Measurements from ENCODE around the gene OPA3. TPM values are rescaled to one million over a fixed set of nuclear protein-coding genes. Genes with fewer than 3 reads are reported as not detected.

OPA3 gene
- total RNA-seq, 1 experiment from 2014 or later, result 15.2 TPM

DNA sequence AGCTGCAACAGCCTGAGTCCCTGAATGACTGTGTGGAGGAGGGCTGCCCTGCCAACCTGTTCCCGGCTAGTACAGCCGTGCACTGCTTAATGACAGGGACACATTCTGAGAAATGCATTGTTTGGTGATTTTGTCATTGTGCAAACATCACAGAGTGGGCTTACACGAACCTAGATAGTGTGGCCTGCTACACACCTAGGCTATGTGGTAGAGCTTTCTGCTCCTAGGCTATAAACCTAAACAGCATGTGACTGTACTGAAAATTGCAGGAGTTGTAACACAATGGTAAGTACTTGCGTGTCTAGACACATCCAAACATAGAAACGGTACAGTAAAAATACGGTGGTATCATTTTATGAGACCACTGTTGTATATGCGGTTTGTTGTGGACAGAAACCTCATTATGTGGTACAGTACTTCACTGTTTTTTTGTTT lies 42.4 kb downstream of the OPA3 start:
- no peak overlapping the region for H2AFZ ChIP-seq
- H3K4me2 ChIP-seq, result no peak overlapping the region
- no peaks in the 10 kb centered on the region for H4K20me1 ChIP-seq (ENCODE audit: insufficient read depth)
- no peaks in the 10 kb centered on the region for H3K36me3 ChIP-seq (ENCODE audit: low read depth)
- DNase-seq, result peak in 1 of 2 experiments; percentile 56
- TF ChIP-seq EZH2 (IDR thresholded peaks at IDR 0.05; ENCODE audit: low read depth), result no peak
- TF ChIP-seq, protein P1, sequence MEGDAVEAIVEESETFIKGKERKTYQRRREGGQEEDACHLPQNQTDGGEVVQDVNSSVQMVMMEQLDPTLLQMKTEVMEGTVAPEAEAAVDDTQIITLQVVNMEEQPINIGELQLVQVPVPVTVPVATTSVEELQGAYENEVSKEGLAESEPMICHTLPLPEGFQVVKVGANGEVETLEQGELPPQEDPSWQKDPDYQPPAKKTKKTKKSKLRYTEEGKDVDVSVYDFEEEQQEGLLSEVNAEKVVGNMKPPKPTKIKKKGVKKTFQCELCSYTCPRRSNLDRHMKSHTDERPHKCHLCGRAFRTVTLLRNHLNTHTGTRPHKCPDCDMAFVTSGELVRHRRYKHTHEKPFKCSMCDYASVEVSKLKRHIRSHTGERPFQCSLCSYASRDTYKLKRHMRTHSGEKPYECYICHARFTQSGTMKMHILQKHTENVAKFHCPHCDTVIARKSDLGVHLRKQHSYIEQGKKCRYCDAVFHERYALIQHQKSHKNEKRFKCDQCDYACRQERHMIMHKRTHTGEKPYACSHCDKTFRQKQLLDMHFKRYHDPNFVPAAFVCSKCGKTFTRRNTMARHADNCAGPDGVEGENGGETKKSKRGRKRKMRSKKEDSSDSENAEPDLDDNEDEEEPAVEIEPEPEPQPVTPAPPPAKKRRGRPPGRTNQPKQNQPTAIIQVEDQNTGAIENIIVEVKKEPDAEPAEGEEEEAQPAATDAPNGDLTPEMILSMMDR (conservative IDR thresholded peaks at IDR 0.05), result no peak
- ChIA-PET POLR2A (ENCODE audit: unreplicated experiment) (no interaction called here), CTCF (no interaction called here)
- H3K4me3 ChIP-seq, result no peak overlapping the region
- intact Hi-C loops (cut with micrococcal nuclease; ENCODE audit: unreplicated experiment), result no loop called here
- H3K9me3 ChIP-seq (ENCODE audit: insufficient read depth, low read depth), result no peaks in the 10 kb centered on the region
- H3K27me3 ChIP-seq (ENCODE audit: insufficient read depth, low read depth), result no peaks in the 10 kb centered on the region
- no peaks in the 10 kb centered on the region for H3K9me2 ChIP-seq (ENCODE audit: insufficient read depth)
- BruUV-seq (replicated peaks), result no TSS peak
- no peak overlapping the region for H3K27ac ChIP-seq
- peaks cover 8% of the 10 kb centered on the region; the same call in 1 of the 2 replicates for H3F3A ChIP-seq (ENCODE audit: insufficient read depth, low read depth)
- H3K79me2 ChIP-seq (ENCODE audit: low read depth), result no peaks in the 10 kb centered on the region
- H3K4me1 ChIP-seq (replicated peaks; ENCODE audit: insufficient read depth), result peaks cover 7% of the 10 kb centered on the region; the same call in 1 of the 2 replicates

DNA sequence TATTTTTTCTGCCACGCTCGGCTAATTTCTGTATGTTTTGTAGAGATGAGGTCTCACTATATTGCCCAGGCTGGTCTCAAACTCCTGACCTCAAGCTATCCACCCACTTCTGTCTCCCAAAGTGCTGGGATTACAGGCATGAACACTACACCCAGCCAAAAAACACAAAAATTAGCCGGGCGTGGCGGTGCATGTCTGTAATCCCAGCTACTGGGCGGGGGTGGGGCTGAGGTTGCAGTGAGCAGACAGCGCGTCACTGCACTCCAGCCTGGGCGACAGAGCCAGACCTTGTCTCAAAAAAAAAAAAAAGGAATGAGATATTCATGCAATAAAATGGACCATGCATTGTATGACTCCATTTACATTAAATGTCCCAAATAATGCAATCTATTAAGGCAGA lies 45.1 kb downstream of the OPA3 start:
- no peak overlapping the region for H3K4me3 ChIP-seq
- BruUV-seq (replicated peaks), result no TSS peak
- H3K4me1 ChIP-seq (replicated peaks; ENCODE audit: insufficient read depth), result peaks cover 24% of the 10 kb centered on the region
- H3K4me2 ChIP-seq, result no peak overlapping the region
- no peaks in the 10 kb centered on the region for H3K9me3 ChIP-seq (ENCODE audit: insufficient read depth, low read depth)
- no peak overlapping the region for H2AFZ ChIP-seq
- H3F3A ChIP-seq (ENCODE audit: insufficient read depth, low read depth), result peaks cover 14% of the 10 kb centered on the region; the same call in 1 of the 2 replicates
- no peaks in the 10 kb centered on the region for H3K9me2 ChIP-seq (ENCODE audit: insufficient read depth)
- no peaks in the 10 kb centered on the region for H3K36me3 ChIP-seq (ENCODE audit: low read depth)
- no peaks in the 10 kb centered on the region for H4K20me1 ChIP-seq (ENCODE audit: insufficient read depth)
- intact Hi-C loops (cut with micrococcal nuclease; ENCODE audit: unreplicated experiment), result no loop called here
- TF ChIP-seq EZH2 (IDR thresholded peaks at IDR 0.05; ENCODE audit: low read depth), result no peak
- TF ChIP-seq, protein P1 (conservative IDR thresholded peaks at IDR 0.05), result no peak
- CTCF ChIA-PET, result interaction anchor here (0.7 kb wide), 1 partner anchor 452 kb away, joined by 3 read pairs; no protein-coding TSS in a partner anchor
- POLR2A ChIA-PET (ENCODE audit: unreplicated experiment), result interaction anchor here (0.7 kb wide), 1 partner anchor 11 kb away, joined by 15 read pairs; no protein-coding TSS in a partner anchor
- no peak overlapping the region for H3K27ac ChIP-seq
- no peaks in the 10 kb centered on the region for H3K79me2 ChIP-seq (ENCODE audit: low read depth)
- no peaks in the 10 kb centered on the region for H3K27me3 ChIP-seq (ENCODE audit: insufficient read depth, low read depth)
- DNase-seq, result no peak

DNA sequence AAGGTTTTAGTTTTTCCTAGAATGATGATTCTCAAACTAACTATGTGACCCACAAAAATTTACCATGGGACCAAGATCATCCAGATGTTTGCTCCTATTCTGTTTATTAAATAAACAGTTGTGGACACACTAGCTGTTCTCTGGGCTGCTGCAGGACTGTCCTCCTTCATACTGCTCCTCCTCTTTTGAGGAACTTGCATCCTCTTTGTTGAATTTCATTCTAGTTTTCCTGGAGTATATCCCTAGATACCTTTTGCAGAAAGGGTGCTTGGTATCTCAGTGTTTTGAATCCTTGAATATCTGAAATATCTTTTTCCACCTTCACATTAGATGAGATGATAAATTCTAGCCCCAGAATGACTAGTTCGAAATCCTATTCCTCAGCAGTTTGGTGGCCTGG lies 53.3 kb downstream of the OPA3 start:
- Histone ChIP-seq H3K9me3 (ENCODE audit: insufficient read depth, low read depth) (peaks cover 13% of the 10 kb centered on the region), H3K4me2 (no peak overlapping the region), H3K4me1 (replicated peaks; ENCODE audit: insufficient read depth) (peaks cover 40% of the 10 kb centered on the region), H3K27me3 (ENCODE audit: insufficient read depth, low read depth) (no peaks in the 10 kb centered on the region), H3K79me2 (ENCODE audit: low read depth) (no peaks in the 10 kb centered on the region), H3K36me3 (ENCODE audit: low read depth) (0 out of 2 replicates have a peak, but pooled peaks cover 3% of the 10 kb centered on the region), H3K4me3 (no peak overlapping the region), H2AFZ (no peak overlapping the region), H3K9me2 (ENCODE audit: insufficient read depth) (no peaks in the 10 kb centered on the region), H3K27ac (no peak overlapping the region), H4K20me1 (ENCODE audit: insufficient read depth) (no peaks in the 10 kb centered on the region), H3F3A (ENCODE audit: insufficient read depth, low read depth) (peaks cover 48% of the 10 kb centered on the region)
- intact Hi-C loops (cut with micrococcal nuclease; ENCODE audit: unreplicated experiment), result no loop called here
- ChIA-PET CTCF (interaction anchor here (0.6 kb wide), 1 partner anchor 484 kb away, joined by 3 read pairs; no protein-coding TSS in a partner anchor), POLR2A (ENCODE audit: unreplicated experiment) (no interaction called here)
- BruUV-seq (replicated peaks), result no TSS peak
- no peak for TF ChIP-seq EZH2 (IDR thresholded peaks at IDR 0.05; ENCODE audit: low read depth)
- TF ChIP-seq, protein P1 (conservative IDR thresholded peaks at IDR 0.05), result no peak
- no peak for DNase-seq

Data from PC-9 (cell line).